ENCODE data around the gene KRTAP5-3.

DNA sequence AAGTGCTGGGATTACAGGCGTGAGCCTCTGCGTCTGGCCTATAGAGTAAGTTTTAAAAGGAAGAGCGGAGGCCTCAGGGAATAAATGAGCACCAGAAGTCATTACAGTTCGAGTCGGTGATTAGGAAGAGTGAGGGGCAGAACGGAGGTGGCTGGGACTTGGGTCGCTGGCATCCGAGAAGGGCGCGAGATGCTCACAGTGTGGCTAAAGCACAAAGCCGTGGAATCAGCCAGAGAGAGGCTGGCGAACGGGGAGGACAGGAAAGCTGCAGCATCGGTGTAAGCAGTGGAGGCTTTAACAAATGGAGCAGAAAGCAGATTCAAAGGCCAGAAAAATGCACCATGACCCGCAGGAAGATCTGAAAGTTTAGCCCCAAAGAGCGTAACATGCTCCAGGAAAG lies 16.4 kb upstream of the KRTAP5-3 start:
- TF ChIP-seq, protein P1, sequence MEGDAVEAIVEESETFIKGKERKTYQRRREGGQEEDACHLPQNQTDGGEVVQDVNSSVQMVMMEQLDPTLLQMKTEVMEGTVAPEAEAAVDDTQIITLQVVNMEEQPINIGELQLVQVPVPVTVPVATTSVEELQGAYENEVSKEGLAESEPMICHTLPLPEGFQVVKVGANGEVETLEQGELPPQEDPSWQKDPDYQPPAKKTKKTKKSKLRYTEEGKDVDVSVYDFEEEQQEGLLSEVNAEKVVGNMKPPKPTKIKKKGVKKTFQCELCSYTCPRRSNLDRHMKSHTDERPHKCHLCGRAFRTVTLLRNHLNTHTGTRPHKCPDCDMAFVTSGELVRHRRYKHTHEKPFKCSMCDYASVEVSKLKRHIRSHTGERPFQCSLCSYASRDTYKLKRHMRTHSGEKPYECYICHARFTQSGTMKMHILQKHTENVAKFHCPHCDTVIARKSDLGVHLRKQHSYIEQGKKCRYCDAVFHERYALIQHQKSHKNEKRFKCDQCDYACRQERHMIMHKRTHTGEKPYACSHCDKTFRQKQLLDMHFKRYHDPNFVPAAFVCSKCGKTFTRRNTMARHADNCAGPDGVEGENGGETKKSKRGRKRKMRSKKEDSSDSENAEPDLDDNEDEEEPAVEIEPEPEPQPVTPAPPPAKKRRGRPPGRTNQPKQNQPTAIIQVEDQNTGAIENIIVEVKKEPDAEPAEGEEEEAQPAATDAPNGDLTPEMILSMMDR (conservative IDR thresholded peaks at IDR 0.05) = no peak
- TF ChIP-seq ZFX (IDR thresholded peaks at IDR 0.05) = no peak
